ENCODE results near the gene SLC2A5.
"Not testable (repeated sequence)": the region's sequence is repeated elsewhere in the genome, so short reads cannot be mapped to it uniquely, and the experiment has no call there.

Gene SLC2A5

DNA sequence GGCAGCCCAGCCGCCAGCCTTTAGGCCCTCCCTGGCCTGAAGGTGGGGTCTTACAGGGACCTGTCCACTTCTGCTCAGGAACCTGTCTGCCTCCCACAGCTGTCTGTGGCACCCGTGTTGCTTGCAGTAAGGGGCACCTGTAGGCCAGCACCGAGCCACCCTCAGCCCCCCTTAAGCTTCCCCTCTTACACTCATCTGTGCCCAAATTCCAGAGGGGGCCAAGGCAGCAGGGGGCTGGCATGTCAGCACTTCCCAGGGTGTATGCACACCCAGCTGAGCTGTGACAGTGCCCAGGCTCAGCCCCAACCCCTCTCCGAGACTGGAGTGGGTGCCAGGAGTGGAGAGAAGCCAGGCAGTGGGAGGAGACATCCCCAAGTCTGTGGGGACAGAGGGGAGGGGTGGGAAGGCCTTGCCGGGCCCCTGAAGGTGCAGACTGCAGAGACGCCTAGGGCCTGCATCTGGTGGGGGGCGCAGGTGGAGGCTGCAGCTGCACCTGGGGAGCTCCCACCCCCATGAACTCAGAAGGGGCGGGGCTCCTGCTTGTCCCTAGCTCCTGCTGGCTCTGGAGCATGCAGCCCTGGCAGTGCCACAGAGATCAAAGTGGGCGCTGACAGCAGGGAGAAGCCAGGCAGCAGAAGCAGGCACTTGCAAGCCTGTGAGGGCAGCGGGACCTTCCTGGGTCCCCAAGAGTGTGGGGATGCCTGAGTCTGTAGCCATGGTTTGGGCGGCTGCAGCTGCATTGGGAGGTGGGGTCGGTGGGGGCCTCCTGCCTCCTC is 37.8 kb downstream of the SLC2A5 start:
- Histone ChIP-seq H3K36me3 (ENCODE audit: insufficient read depth, insufficient read length, low read length) (no peaks in the 10 kb centered on the region), H3K9me3 (ENCODE audit: insufficient read depth, low read length) (peaks cover 45% of the 10 kb centered on the region), H3K27me3 (ENCODE audit: insufficient read depth, insufficient read length) (no peaks in the 10 kb centered on the region), H3K4me1 (ENCODE audit: insufficient read depth, insufficient read length) (no peaks in the 10 kb centered on the region), H3K9ac (ENCODE audit: insufficient read length, low read depth) (no peak overlapping the region), H3K4me3 (ENCODE audit: insufficient read length, low read depth) (no peak overlapping the region)
- DNase-seq (ENCODE audit: low read depth, low spot score): no peak
- TF ChIP-seq YY1 (IDR thresholded peaks at IDR 0.05; ENCODE audit: insufficient read depth, insufficient read length): no peak
- TF ChIP-seq ZNF274 (IDR thresholded peaks at IDR 0.05; ENCODE audit: low read depth, low read length): no peak
- no peak for TF ChIP-seq SUZ12 (IDR thresholded peaks at IDR 0.05; ENCODE audit: extremely low read depth, insufficient read depth, insufficient read length)

- not testable (repeated sequence) for H3K4me1 ChIP-seq (ENCODE audit: insufficient read depth, insufficient read length); DNase-seq (ENCODE audit: low read depth, low spot score); H3K4me3 ChIP-seq (ENCODE audit: insufficient read length, low read depth); H3K9ac ChIP-seq (ENCODE audit: insufficient read length, low read depth); H3K36me3 ChIP-seq (ENCODE audit: insufficient read depth, insufficient read length, low read length); H3K27me3 ChIP-seq (ENCODE audit: insufficient read depth, insufficient read length)
- H3K9me3 ChIP-seq (ENCODE audit: insufficient read depth, low read length): peaks cover 43% of the 10 kb centered on the region
Measured at GRCh38 chr1:9031077-9031476, 38.4 kb downstream of the SLC2A5 start.

DNA sequence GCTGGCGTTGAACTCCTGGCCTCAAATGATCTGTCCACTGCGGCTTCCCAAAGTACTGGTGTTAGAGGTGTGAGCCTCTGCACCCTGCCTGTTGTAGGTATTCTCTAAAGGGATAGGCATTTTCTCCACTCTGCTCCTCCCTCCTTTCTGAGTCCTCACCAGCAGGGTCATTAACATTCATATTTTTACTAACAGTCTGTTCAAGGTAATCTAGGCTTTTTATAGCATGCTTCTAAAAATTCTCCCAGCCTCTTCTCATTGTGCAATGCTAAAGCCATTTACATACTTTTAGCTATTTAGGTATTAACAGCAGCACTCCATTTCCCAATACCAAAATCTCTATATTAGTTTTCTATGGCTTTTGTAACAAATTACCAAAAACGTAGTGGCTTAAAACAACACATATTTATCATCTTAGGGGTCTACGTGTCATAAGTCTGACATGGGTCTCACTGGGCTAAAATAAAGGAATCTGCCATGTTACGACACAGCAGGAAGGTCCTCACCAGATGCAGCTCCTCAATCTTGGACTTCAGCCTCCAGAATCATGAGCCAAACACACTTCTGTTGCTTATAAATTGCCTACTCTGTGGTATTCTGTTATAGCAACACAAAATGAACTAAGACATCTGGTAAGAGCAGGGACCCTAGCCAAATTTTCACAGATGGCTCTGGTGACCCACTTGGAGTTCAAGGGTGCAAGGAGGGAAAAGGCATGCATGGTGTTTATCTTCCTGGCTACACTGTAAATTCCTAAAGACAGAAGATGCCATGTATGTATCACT is 40.3 kb downstream of the SLC2A5 start:
- Histone ChIP-seq H3K27me3 (ENCODE audit: insufficient read depth, insufficient read length) (no peaks in the 10 kb centered on the region), H3K4me1 (ENCODE audit: insufficient read depth, insufficient read length) (peaks cover 3% of the 10 kb centered on the region), H3K9ac (ENCODE audit: insufficient read length, low read depth) (no peak overlapping the region), H3K4me3 (ENCODE audit: insufficient read length, low read depth) (no peak overlapping the region), H3K36me3 (ENCODE audit: insufficient read depth, insufficient read length, low read length) (no peaks in the 10 kb centered on the region), H3K9me3 (ENCODE audit: insufficient read depth, low read length) (peaks cover 28% of the 10 kb centered on the region)
- no peak for TF ChIP-seq YY1 (IDR thresholded peaks at IDR 0.05; ENCODE audit: insufficient read depth, insufficient read length)
- no peak for TF ChIP-seq SUZ12 (IDR thresholded peaks at IDR 0.05; ENCODE audit: extremely low read depth, insufficient read depth, insufficient read length)
- TF ChIP-seq ZNF274 (IDR thresholded peaks at IDR 0.05; ENCODE audit: low read depth, low read length): no peak
- no peak for DNase-seq (ENCODE audit: low read depth, low spot score)

GRCh38 chr1:9027307-9027706 is 42.1 kb downstream of the SLC2A5 start:
- no peak overlapping the region for H3K9ac ChIP-seq (ENCODE audit: insufficient read length, low read depth)
- TF ChIP-seq YY1 (IDR thresholded peaks at IDR 0.05; ENCODE audit: insufficient read depth, insufficient read length) (no peak), SUZ12 (IDR thresholded peaks at IDR 0.05; ENCODE audit: extremely low read depth, insufficient read depth, insufficient read length) (no peak), ZNF274 (IDR thresholded peaks at IDR 0.05; ENCODE audit: low read depth, low read length) (no peak)
- peaks cover 28% of the 10 kb centered on the region for H3K9me3 ChIP-seq (ENCODE audit: insufficient read depth, low read length)
- no peak for DNase-seq (ENCODE audit: low read depth, low spot score)
- no peaks in the 10 kb centered on the region for H3K36me3 ChIP-seq (ENCODE audit: insufficient read depth, insufficient read length, low read length)
- no peak overlapping the region for H3K4me3 ChIP-seq (ENCODE audit: insufficient read length, low read depth)
- H3K27me3 ChIP-seq (ENCODE audit: insufficient read depth, insufficient read length): no peaks in the 10 kb centered on the region
- H3K4me1 ChIP-seq (ENCODE audit: insufficient read depth, insufficient read length): peaks cover 3% of the 10 kb centered on the region

- no peaks in the 10 kb centered on the region for H3K36me3 ChIP-seq (ENCODE audit: insufficient read depth, insufficient read length, low read length)
- H3K9ac ChIP-seq (ENCODE audit: insufficient read length, low read depth): no peak overlapping the region
- DNase-seq (ENCODE audit: low read depth, low spot score): no peak
- peaks cover 3% of the 10 kb centered on the region for H3K4me1 ChIP-seq (ENCODE audit: insufficient read depth, insufficient read length)
- H3K9me3 ChIP-seq (ENCODE audit: insufficient read depth, low read length): peaks cover 12% of the 10 kb centered on the region; the same call in 1 of the 2 replicates
- no peak overlapping the region for H3K4me3 ChIP-seq (ENCODE audit: insufficient read length, low read depth)
- TF ChIP-seq SUZ12 (IDR thresholded peaks at IDR 0.05; ENCODE audit: extremely low read depth, insufficient read depth, insufficient read length) (no peak), YY1 (IDR thresholded peaks at IDR 0.05; ENCODE audit: insufficient read depth, insufficient read length) (no peak), ZNF274 (IDR thresholded peaks at IDR 0.05; ENCODE audit: low read depth, low read length) (no peak)
- H3K27me3 ChIP-seq (ENCODE audit: insufficient read depth, insufficient read length): no peaks in the 10 kb centered on the region
Measured at GRCh38 chr1:9025449-9025848, 44.0 kb downstream of the SLC2A5 start.

DNA sequence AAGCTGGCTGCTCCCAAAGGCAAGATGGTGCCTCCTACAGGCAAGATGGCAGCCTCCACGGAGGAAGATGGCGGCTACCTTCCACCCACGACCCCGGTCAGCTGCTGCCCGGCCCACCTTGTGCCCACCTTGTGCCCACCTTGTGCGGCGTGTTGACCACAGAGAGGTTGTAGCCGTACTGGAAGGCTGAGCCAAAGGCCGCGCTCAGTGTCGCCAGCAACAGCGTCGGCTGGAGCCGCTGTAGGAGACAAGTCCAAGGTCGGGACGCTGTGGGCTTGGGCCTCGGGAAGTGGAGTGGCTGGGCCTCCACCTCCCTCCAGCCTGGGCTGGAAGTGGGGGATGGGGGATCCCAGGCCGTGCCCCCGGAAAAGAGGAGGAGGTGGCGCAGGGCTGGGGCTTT is 44.6 kb downstream of the SLC2A5 start:
- H3K36me3 ChIP-seq (ENCODE audit: insufficient read depth, insufficient read length, low read length): no peaks in the 10 kb centered on the region
- no peaks in the 10 kb centered on the region for H3K27me3 ChIP-seq (ENCODE audit: insufficient read depth, insufficient read length)
- peaks cover 6% of the 10 kb centered on the region; the same call in 1 of the 2 replicates for H3K9me3 ChIP-seq (ENCODE audit: insufficient read depth, low read length)
- DNase-seq (ENCODE audit: low read depth, low spot score): no peak
- H3K4me3 ChIP-seq (ENCODE audit: insufficient read length, low read depth): no peak overlapping the region
- H3K9ac ChIP-seq (ENCODE audit: insufficient read length, low read depth): no peak overlapping the region
- H3K4me1 ChIP-seq (ENCODE audit: insufficient read depth, insufficient read length): peaks cover 3% of the 10 kb centered on the region
- TF ChIP-seq YY1 (IDR thresholded peaks at IDR 0.05; ENCODE audit: insufficient read depth, insufficient read length) (no peak), SUZ12 (IDR thresholded peaks at IDR 0.05; ENCODE audit: extremely low read depth, insufficient read depth, insufficient read length) (no peak), ZNF274 (IDR thresholded peaks at IDR 0.05; ENCODE audit: low read depth, low read length) (no peak)

- Histone ChIP-seq H3K9me3 (ENCODE audit: insufficient read depth, low read length) (no peaks in the 10 kb centered on the region), H3K36me3 (ENCODE audit: insufficient read depth, insufficient read length, low read length) (no peaks in the 10 kb centered on the region), H3K9ac (ENCODE audit: insufficient read length, low read depth) (no peak overlapping the region), H3K4me1 (ENCODE audit: insufficient read depth, insufficient read length) (peaks cover 3% of the 10 kb centered on the region), H3K27me3 (ENCODE audit: insufficient read depth, insufficient read length) (no peaks in the 10 kb centered on the region), H3K4me3 (ENCODE audit: insufficient read length, low read depth) (no peak overlapping the region)
- TF ChIP-seq ZNF274 (IDR thresholded peaks at IDR 0.05; ENCODE audit: low read depth, low read length) (no peak), SUZ12 (IDR thresholded peaks at IDR 0.05; ENCODE audit: extremely low read depth, insufficient read depth, insufficient read length) (no peak), YY1 (IDR thresholded peaks at IDR 0.05; ENCODE audit: insufficient read depth, insufficient read length) (no peak)
- no peak for DNase-seq (ENCODE audit: low read depth, low spot score)
Measured at GRCh38 chr1:9022773-9023172, 46.7 kb downstream of the SLC2A5 start.

DNA sequence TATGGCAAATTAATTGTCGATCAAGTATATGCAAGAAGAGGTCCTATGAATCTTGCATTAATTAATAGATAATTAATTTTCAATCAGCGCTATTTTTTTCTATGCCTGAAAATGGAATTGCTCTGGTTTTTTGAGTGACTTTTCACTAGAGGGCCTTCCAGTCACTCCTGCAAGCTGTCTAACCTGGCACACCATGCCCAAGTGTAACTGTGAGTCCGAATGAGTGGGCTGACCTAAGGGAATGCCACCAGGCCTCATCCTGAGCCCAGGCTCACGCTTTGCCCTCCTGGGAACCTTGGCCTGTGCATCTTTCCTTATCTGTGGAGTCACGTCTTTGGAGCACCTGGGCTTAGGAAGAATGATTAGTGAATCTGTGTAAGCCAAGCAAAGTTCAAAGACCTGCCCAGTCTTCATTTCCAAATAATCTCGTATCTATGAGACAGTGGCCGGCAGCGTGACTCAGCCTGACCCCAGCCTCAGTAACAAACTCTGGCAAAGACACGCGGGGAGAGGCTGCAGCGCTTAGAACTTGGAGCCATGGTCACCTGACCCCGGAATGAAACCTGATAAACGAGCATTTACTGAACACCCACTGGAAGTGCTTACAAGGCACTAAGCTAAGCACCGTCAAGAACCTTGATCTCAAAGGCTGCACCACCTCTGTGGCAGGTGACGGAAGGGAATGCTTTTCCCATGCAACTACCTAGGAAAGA is 47.3 kb downstream of the SLC2A5 start:
- not testable (repeated sequence) for DNase-seq (ENCODE audit: low read depth, low spot score); H3K4me1 ChIP-seq (ENCODE audit: insufficient read depth, insufficient read length); H3K27me3 ChIP-seq (ENCODE audit: insufficient read depth, insufficient read length); H3K9me3 ChIP-seq (ENCODE audit: insufficient read depth, low read length); H3K9ac ChIP-seq (ENCODE audit: insufficient read length, low read depth); H3K4me3 ChIP-seq (ENCODE audit: insufficient read length, low read depth); H3K36me3 ChIP-seq (ENCODE audit: insufficient read depth, insufficient read length, low read length)
